Activated CD4-positive, alpha-beta T cell treated with anti-CD3 and anti-CD28 coated beads, Interleukin-2, amount 10 ng/mL, durations not matched to agents 24 days and 14 days (primary cell): Measurements from ENCODE around the gene ESPL1. TPM values are rescaled to one million over a fixed set of nuclear protein-coding genes. Genes with fewer than 3 reads are reported as not detected.

Source experiments
- DNase-seq: peaks from one replicate; pipeline ENCODE4 v3.0.0; 2022
- H3K27ac Mint-ChIP-seq: one replicate; pipeline ENCODE4 v1.8.0; 2022; ENCODE audit warnings: mild to moderate bottlenecking, mixed read lengths
- H3K27me3 Mint-ChIP-seq: one replicate; pipeline ENCODE4 v1.8.0; 2022; ENCODE audit warnings: mixed read lengths
- H3K36me3 Mint-ChIP-seq: one replicate; pipeline ENCODE4 v1.8.0; 2022; ENCODE audit warnings: low read depth, mild to moderate bottlenecking, mixed read lengths
- H3K4me1 Mint-ChIP-seq: one replicate; pipeline ENCODE4 v1.8.0; 2021; ENCODE audit warnings: mixed read lengths
- H3K4me3 Mint-ChIP-seq: one replicate; pipeline ENCODE4 v1.8.0; 2022; ENCODE audit warnings: mild to moderate bottlenecking, moderate library complexity, mixed read lengths
- H3K9me3 Mint-ChIP-seq: one replicate; pipeline ENCODE4 v1.8.0; 2021; ENCODE audit warnings: mixed read lengths
- intact Hi-C: fragments of 100-400 bp; cut with micrococcal nuclease; formaldehyde crosslinking; loops from one replicate; pipeline ENCODE4 v1.15.1; 2023
- total RNA-seq: library from RNA; stranded (reverse); gene quantifications from 2 replicates; pipeline ENCODE4 v1.2.3, GENCODE V29; 2022

Gene ESPL1
- total RNA-seq, 1 donor from 2014 or later, result 76.7 TPM

DNA sequence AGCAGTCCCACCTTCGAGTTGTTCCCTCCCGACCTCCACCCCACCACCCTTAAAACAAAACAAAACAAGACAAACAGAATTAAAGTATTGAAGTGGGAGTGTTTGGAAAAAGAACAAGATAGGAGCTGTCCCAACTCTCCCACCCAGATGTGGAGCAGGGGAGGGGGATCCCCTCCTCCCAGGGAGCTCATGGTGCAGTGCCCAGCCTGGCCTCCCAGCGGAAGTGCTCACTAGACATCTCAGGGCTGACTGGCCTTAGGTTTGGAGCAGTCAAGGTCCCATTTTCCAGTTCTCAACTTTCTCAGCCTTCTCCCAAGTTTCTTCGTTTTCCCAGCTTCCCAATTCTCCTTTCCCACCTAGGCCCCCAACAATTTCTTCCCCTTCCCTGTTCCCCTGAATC lies 65.2 kb downstream of the ESPL1 start:
- H3K27ac Mint-ChIP-seq, result no peak overlapping the region
- no peak overlapping the region for H3K4me3 Mint-ChIP-seq
- intact Hi-C loops, result no loop called here
- no peaks in the 10 kb centered on the region for H3K36me3 Mint-ChIP-seq
- H3K4me1 Mint-ChIP-seq, result peaks cover 16% of the 10 kb centered on the region
- DNase-seq, result no peak
- no peaks in the 10 kb centered on the region for H3K9me3 Mint-ChIP-seq
- H3K27me3 Mint-ChIP-seq, result peaks cover 49% of the 10 kb centered on the region

DNA sequence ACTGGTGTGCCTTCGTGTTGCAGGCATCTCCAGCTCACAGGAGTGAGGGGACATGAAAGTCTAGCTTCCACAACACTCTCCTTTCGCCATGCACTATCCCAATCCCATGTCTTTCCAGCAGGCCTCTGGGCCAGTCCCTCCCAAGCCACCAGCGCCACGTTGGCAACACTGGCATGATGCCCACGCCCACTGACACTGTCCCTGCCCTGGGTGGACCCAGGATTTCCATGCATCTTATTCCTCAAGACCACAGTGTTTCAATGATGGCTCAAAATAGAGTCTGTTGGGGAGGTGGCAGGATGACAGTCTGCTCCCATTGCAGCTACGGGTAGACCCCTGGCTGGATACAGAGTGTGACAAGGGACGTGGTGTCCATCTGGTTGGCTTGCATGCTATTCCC lies 65.7 kb downstream of the ESPL1 start:
- no peak for DNase-seq
- intact Hi-C loops, result no loop called here
- Mint-ChIP-seq H3K4me1 (peaks cover 17% of the 10 kb centered on the region), H3K36me3 (no peaks in the 10 kb centered on the region), H3K9me3 (no peaks in the 10 kb centered on the region), H3K4me3 (no peak overlapping the region), H3K27me3 (peaks cover 52% of the 10 kb centered on the region), H3K27ac (no peak overlapping the region)

DNA sequence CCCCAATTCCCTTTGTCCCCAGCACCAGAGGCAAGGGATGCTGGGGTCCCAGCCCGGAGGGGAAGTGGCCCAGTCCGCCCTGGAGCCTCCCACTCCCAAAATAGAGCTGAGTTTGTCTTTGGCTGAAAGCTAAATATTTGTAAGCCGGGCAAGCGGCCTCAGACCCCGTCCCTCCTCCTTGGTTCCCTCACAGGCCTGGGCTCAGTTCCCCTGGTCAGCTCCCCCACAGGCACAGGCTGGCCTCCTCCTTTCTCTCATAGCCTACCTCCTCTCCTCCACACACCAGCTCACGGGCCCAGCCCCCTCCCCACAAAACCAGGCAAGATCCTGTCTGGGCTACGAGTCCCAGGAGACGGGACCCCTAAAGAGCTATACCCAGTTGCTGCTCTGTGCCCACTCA lies 66.7 kb downstream of the ESPL1 start:
- H3K9me3 Mint-ChIP-seq, result no peaks in the 10 kb centered on the region
- peaks cover 50% of the 10 kb centered on the region for H3K27me3 Mint-ChIP-seq
- H3K36me3 Mint-ChIP-seq, result no peaks in the 10 kb centered on the region
- no peak overlapping the region for H3K27ac Mint-ChIP-seq
- DNase-seq, result no peak
- H3K4me1 Mint-ChIP-seq, result peaks cover 17% of the 10 kb centered on the region
- H3K4me3 Mint-ChIP-seq, result no peak overlapping the region
- intact Hi-C loops, result no loop called here

DNA sequence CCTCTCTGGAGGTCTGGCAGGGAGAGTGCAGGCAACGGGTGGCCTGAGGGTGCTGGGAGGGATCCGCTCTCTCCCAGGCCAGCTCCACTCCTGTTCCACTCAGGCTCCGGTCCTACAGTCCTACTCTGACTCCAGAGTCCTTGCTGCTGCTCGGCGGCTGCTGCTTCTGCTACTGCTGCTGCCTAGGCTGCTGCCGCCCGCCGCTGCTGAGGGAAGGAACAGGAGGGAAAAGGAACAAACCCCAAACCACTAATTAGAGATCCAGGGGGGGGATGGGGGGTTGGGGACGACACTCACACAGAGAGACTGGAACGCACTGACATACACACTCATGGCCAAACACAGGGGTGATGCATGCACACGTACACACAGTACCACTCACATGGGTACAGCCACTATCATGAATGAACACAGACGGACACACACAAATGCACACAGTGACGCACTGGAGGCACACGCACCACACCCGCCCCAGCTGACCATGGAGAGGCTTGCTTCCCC lies 68.1 kb downstream of the ESPL1 start, which contains the start of gene SP7:
TSS of gene SP7 (minus strand) at position 174 of the 501 bp plus-strand sequence. CDS start 708 bp downstream, outside the sequence.
- intact Hi-C loops, result no loop called here
- Mint-ChIP-seq H3K4me1 (peaks cover 24% of the 10 kb centered on the region), H3K4me3 (no peak within 1 kb of the TSS), H3K9me3 (no peaks in the 10 kb centered on the region), H3K27me3 (peaks cover 52% of the 10 kb centered on the region), H3K36me3 (no peaks in the 10 kb centered on the region), H3K27ac (no peak within 1 kb of the TSS)
- DNase-seq, result no peak

DNA sequence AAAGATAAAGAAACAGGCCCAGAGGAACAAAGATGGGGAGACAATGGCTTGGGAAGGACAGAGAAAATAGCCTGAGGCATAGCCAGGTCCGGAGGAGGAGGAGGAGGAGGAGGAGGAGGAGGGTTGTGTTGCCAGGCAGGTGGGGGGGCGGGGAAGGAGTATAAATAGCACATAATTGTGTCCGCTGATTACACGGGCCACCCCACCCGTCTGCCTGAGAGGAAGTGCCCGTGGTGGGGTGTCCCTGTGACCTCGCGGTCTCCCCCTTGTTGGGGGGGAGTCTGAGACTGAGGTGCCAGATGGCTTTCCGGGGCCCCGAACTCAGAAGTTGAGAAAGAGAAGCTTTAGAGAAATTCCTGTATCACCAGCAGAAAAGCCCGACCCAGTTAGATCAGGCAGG lies 69.9 kb downstream of the ESPL1 start:
- H3K4me1 Mint-ChIP-seq, result peaks cover 23% of the 10 kb centered on the region
- intact Hi-C loops, result no loop called here
- no peak for DNase-seq
- H3K9me3 Mint-ChIP-seq, result no peaks in the 10 kb centered on the region
- peaks cover 47% of the 10 kb centered on the region for H3K27me3 Mint-ChIP-seq
- no peak overlapping the region for H3K27ac Mint-ChIP-seq
- no peak overlapping the region for H3K4me3 Mint-ChIP-seq
- no peaks in the 10 kb centered on the region for H3K36me3 Mint-ChIP-seq

DNA sequence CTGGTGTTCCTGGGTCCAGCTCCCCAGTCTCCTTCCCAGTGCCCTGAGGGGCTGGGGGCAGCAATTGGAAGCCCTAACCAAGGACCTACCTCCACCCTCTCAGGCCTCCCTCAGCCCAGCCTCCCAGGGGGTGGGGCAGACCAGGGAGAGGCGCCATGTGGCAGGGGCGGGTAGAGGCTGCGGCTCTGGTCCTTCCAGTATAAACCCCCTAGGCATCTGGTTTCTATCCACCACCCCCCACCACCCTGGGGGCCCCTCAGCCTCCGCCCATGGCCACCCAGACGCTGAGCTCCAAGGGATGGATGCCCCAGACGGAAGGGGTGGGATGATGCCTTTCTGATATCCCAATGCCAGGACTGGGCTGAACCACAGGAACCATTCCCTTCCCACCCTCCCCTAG lies 70.8 kb downstream of the ESPL1 start:
- H3K4me3 Mint-ChIP-seq, result no peak overlapping the region
- H3K36me3 Mint-ChIP-seq, result no peaks in the 10 kb centered on the region
- intact Hi-C loops, result no loop called here
- H3K9me3 Mint-ChIP-seq, result no peaks in the 10 kb centered on the region
- H3K27me3 Mint-ChIP-seq, result peaks cover 45% of the 10 kb centered on the region
- no peak overlapping the region for H3K27ac Mint-ChIP-seq
- DNase-seq, result no peak
- H3K4me1 Mint-ChIP-seq, result peaks cover 31% of the 10 kb centered on the region

DNA sequence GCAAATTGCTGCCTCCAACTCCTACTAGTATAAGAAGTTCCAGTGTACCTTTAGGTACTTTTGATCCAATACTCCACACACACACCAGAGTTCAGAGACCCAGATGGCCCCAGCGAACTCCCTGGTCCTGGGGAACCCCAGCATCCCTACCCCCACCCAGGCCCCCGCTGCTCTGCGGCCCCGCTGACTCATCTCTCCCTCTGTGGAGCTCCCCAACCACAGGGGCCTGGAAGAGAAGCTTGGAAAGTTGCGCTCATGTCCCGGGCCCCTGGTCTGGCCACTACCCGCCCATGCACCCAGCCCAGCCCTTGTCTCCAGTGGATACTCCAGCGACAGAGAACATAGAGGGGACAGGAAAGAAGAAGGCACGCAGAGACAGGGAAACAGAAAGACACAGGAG lies 72.3 kb downstream of the ESPL1 start:
- H3K27ac Mint-ChIP-seq, result no peak overlapping the region
- H3K27me3 Mint-ChIP-seq, result peaks cover 35% of the 10 kb centered on the region
- no peak overlapping the region for H3K4me3 Mint-ChIP-seq

More for the DNA sequence above, 72.3 kb downstream of the ESPL1 start:
- DNase-seq, result no peak
- intact Hi-C loops, result no loop called here
- H3K36me3 Mint-ChIP-seq, result peaks cover 1% of the 10 kb centered on the region
- peaks cover 41% of the 10 kb centered on the region for H3K4me1 Mint-ChIP-seq
- H3K9me3 Mint-ChIP-seq, result no peaks in the 10 kb centered on the region

Other genes with a start within 250 kb of the ESPL1 start
- 1.8 and 2.3 TPM in 2 replicates for gene TNS2, start 218.2 kb upstream of the ESPL1 start, total RNA-seq
- gene SPRYD3, start 188.9 kb upstream of the ESPL1 start, total RNA-seq, result 35.6 TPM in 2 replicates
- not detected in 2 replicates for gene IGFBP6, start 170.6 kb upstream of the ESPL1 start, total RNA-seq
- not detected in 2 replicates for gene SOAT2, start 164.8 kb upstream of the ESPL1 start, total RNA-seq
- 44.0 and 50.5 TPM in 2 replicates for gene ZNF740, start 87.6 kb upstream of the ESPL1 start, total RNA-seq
- 21.6 and 25.6 TPM in 2 replicates for gene CSAD, start 87.4 kb upstream of the ESPL1 start, total RNA-seq
- gene ITGB7, start 61.0 kb upstream of the ESPL1 start, total RNA-seq, result 226 and 239 TPM in 2 replicates
- 57.2 and 58.5 TPM in 2 replicates for gene RARG, start 36.1 kb upstream of the ESPL1 start, total RNA-seq
- gene PFDN5, start 27.2 kb downstream of the ESPL1 start, total RNA-seq, result 319 and 342 TPM in 2 replicates
- 104 and 108 TPM in 2 replicates for gene MYG1, start 31.4 kb downstream of the ESPL1 start, total RNA-seq
- 86.7 and 91.1 TPM in 2 replicates for gene AAAS, start 53.3 kb downstream of the ESPL1 start, total RNA-seq
- not detected in 2 replicates for gene SP7, start 68.1 kb downstream of the ESPL1 start, total RNA-seq
- 67.7 and 69.2 TPM in 2 replicates for gene SP1, start 111.9 kb downstream of the ESPL1 start, total RNA-seq
- 0.09 TPM in 1 of 2 replicates, not detected in the other for gene AMHR2, start 155.6 kb downstream of the ESPL1 start, total RNA-seq
- gene PRR13, start 173.4 kb downstream of the ESPL1 start, total RNA-seq, result 201 and 211 TPM in 2 replicates
- 942 and 960 TPM in 2 replicates for gene PCBP2, start 183.8 kb downstream of the ESPL1 start, total RNA-seq
- gene MAP3K12, start 231.2 kb downstream of the ESPL1 start, total RNA-seq, result 13.5 and 15.3 TPM in 2 replicates
- 49.7 and 52.2 TPM in 2 replicates for gene TARBP2, start 233.0 kb downstream of the ESPL1 start, total RNA-seq
- gene NPFF, start 239.2 kb downstream of the ESPL1 start, total RNA-seq, result 0.57 TPM in 1 of 2 replicates, not detected in the other